Endothelial cell of umbilical vein (primary cell): ENCODE measurements around the gene TMEM45B.
"Not testable (repeated sequence)": the region's sequence is repeated elsewhere in the genome, so short reads cannot be mapped to it uniquely, and the experiment has no call there.

Source experiments
- EZH2 ChIP-seq: IDR thresholded peaks from 2 replicates; pipeline ENCODE4 v1.6.1; 2012; ENCODE audit warnings: borderline replicate concordance, low read depth, mild to moderate bottlenecking, moderate library complexity, low read length, inconsistent platforms; ENCODE audit not compliant: severe bottlenecking
- FOS ChIP-seq: IDR thresholded peaks from 2 replicates; pipeline ENCODE4 v1.6.1; 2011; ENCODE audit warnings: mild to moderate bottlenecking, low read length, moderate library complexity, borderline replicate concordance; ENCODE audit not compliant: insufficient read depth
- GATA2 ChIP-seq: IDR thresholded peaks from 2 replicates; pipeline ENCODE4 v1.7.0; 2011; ENCODE audit warnings: low read depth, mild to moderate bottlenecking, moderate library complexity, mixed read lengths, low read length; ENCODE audit not compliant: insufficient read length, insufficient read depth
- MYC ChIP-seq: IDR thresholded peaks from one replicate; pipeline ENCODE4 v1.6.1; 2011; ENCODE audit warnings: mild to moderate bottlenecking, low read depth, low read length
- POLR2A ChIP-seq: IDR thresholded peaks from 2 replicates; pipeline ENCODE4 v1.6.1; 2012; ENCODE audit warnings: low read depth, mild to moderate bottlenecking, control low read depth, low read length
- POLR2AphosphoS5 ChIP-seq: IDR thresholded peaks from 2 replicates; pipeline ENCODE4 v1.6.1; 2012; ENCODE audit warnings: low read depth, mild to moderate bottlenecking, control low read depth, low read length, moderate library complexity; ENCODE audit not compliant: insufficient read depth
- TF ChIP-seq, protein P1 (sequence below), 2 donors: IDR thresholded peaks; 1 replicate in 1 of 2; 2 replicates in 1 of 2; pipeline ENCODE4 v1.5.1; 2011; ENCODE audit warnings: low read length in 2 of 2, mild to moderate bottlenecking in 2 of 2, moderate library complexity in 2 of 2, control low read depth in 1 of 2, inconsistent platforms in 1 of 2, low read depth in 1 of 2; ENCODE audit not compliant: insufficient read depth in 1 of 2; ENCODE audit errors: extremely low read depth in 1 of 2
- TF ChIP-seq, protein P2 (sequence below): IDR thresholded peaks from 2 replicates; pipeline ENCODE4 v1.6.1; 2011; ENCODE audit not compliant: insufficient read depth, insufficient read length

- TF ChIP-seq, protein P1, sequence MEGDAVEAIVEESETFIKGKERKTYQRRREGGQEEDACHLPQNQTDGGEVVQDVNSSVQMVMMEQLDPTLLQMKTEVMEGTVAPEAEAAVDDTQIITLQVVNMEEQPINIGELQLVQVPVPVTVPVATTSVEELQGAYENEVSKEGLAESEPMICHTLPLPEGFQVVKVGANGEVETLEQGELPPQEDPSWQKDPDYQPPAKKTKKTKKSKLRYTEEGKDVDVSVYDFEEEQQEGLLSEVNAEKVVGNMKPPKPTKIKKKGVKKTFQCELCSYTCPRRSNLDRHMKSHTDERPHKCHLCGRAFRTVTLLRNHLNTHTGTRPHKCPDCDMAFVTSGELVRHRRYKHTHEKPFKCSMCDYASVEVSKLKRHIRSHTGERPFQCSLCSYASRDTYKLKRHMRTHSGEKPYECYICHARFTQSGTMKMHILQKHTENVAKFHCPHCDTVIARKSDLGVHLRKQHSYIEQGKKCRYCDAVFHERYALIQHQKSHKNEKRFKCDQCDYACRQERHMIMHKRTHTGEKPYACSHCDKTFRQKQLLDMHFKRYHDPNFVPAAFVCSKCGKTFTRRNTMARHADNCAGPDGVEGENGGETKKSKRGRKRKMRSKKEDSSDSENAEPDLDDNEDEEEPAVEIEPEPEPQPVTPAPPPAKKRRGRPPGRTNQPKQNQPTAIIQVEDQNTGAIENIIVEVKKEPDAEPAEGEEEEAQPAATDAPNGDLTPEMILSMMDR (IDR thresholded peaks at IDR 0.05; ENCODE audit: extremely low read depth in 1 of 2, insufficient read depth in 1 of 2, low read depth in 1 of 2, low read length in 2 of 2), result not testable (repeated sequence)
- TF ChIP-seq, protein P2, sequence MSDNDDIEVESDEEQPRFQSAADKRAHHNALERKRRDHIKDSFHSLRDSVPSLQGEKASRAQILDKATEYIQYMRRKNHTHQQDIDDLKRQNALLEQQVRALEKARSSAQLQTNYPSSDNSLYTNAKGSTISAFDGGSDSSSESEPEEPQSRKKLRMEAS, result not testable (repeated sequence)
- TF ChIP-seq GATA2 (peak; percentile 78), FOS (peak; percentile 35)
- TF ChIP-seq POLR2A, EZH2, MYC, POLR2AphosphoS5: not testable (repeated sequence)
Measured at GRCh38 chr11:129836423-129836891, 20.8 kb downstream of the TMEM45B start.
